ENCODE results near the gene ARHGEF38. TPM values are rescaled to one million over a fixed set of nuclear protein-coding genes. Genes with fewer than 3 reads are reported as not detected.

ARHGEF38 gene
- total RNA-seq, 4 donors from 2014 or later, result 0.11 to 0.88 (median 0.54) TPM

GRCh38 chr4:105510245-105510644, 42.2 kb upstream of the ARHGEF38 start:
- H3K4me3 ChIP-seq (ENCODE audit: low read depth, poor library complexity, severe bottlenecking), result no peak overlapping the region
- intact Hi-C loops (cut with DNase I; ENCODE audit: low total_unique reads), result no loop called here
- no peak for TF ChIP-seq POLR2A (IDR thresholded peaks at IDR 0.05)
- TF ChIP-seq CTCF (IDR thresholded peaks at IDR 0.05), result no peak
- WGBS, 2 donors, result 13 to 43% methylated on average over 2 of the region's 2 CpGs
- no peak for DNase-seq (ENCODE audit: low spot score in 2 of 2)

- no peak for DNase-seq (ENCODE audit: low spot score in 2 of 2)
- no peak overlapping the region for H3K4me3 ChIP-seq (ENCODE audit: low read depth, poor library complexity, severe bottlenecking)
- 8 to 13% methylated on average over 3 of the region's 3 CpGs for WGBS, 2 donors
- no peak for TF ChIP-seq POLR2A (IDR thresholded peaks at IDR 0.05)
- TF ChIP-seq CTCF (IDR thresholded peaks at IDR 0.05), result no peak
- intact Hi-C loops (cut with DNase I; ENCODE audit: low total_unique reads), result no loop called here
Observed at GRCh38 chr4:105520819-105521790, 31.3 kb upstream of the ARHGEF38 start.

- TF ChIP-seq POLR2A (IDR thresholded peaks at IDR 0.05) (no peak), CTCF (IDR thresholded peaks at IDR 0.05) (no peak)
- no peak for DNase-seq (ENCODE audit: low spot score in 2 of 2)
- WGBS, 2 donors, result 90 to 95% methylated on average over 9 to 15 of the region's 15 CpGs
- no peak overlapping the region for H3K4me3 ChIP-seq (ENCODE audit: low read depth, poor library complexity, severe bottlenecking)
- intact Hi-C loops (cut with DNase I; ENCODE audit: low total_unique reads), result no loop called here
Observed at GRCh38 chr4:105526656-105527055, 25.8 kb upstream of the ARHGEF38 start.

- H3K4me3 ChIP-seq (ENCODE audit: low read depth, poor library complexity, severe bottlenecking), result no peak overlapping the region
- 86% methylated on average over 7 to 8 of the region's 8 CpGs for WGBS, 2 donors
- intact Hi-C loops (cut with DNase I; ENCODE audit: low total_unique reads), result no loop called here
- no peak for DNase-seq (ENCODE audit: low spot score in 2 of 2)
- TF ChIP-seq POLR2A (IDR thresholded peaks at IDR 0.05) (no peak), CTCF (IDR thresholded peaks at IDR 0.05) (no peak)
Observed at GRCh38 chr4:105527081-105527480, 25.3 kb upstream of the ARHGEF38 start.

GRCh38 chr4:105536601-105537000, 15.8 kb upstream of the ARHGEF38 start:
- DNase-seq (ENCODE audit: low spot score in 2 of 2), result no peak
- TF ChIP-seq POLR2A (IDR thresholded peaks at IDR 0.05) (no peak), CTCF (IDR thresholded peaks at IDR 0.05) (no peak)
- intact Hi-C loops (cut with DNase I; ENCODE audit: low total_unique reads), result no loop called here
- 83 to 92% methylated on average over 1 of the region's 1 CpG for WGBS, 2 donors
- no peak overlapping the region for H3K4me3 ChIP-seq (ENCODE audit: low read depth, poor library complexity, severe bottlenecking)

Data from lower leg skin (tissue), 4 donors.